GM19463 (cell line): ENCODE measurements around the gene OR6C4.
"Not testable (repeated sequence)": the region's sequence is repeated elsewhere in the genome, so short reads cannot be mapped to it uniquely, and the experiment has no call there.

ENCODE experiments used
- ATAC-seq: cut with Tn5 transposase; IDR thresholded peaks from one replicate; pipeline ENCODE4 v1.9.1; 2021; ENCODE audit warnings: mild to moderate bottlenecking, moderate library complexity; ENCODE audit not compliant: unreplicated experiment

The OR6C4 gene

DNA sequence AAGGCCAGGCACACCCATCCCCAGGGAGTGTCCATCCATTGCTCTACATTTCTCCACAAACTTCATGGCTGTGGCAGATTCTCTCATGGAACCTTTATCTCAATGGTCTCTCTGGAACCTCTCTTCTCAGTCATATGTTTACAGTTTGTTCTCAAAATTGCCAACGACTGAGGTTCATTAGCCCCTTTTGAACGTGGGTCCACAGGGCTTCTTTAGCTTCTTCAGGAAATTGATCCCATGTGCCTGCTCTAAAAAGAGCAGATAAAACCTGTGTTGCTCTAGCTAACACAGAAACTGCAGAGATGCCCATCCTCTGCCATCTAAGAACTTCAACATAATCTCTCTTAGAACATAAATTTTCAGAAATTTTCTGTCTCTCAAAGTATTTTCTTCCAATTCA, at the start of gene OR6C4:
Gene OR6C4, plus strand, starts transcription at position 301 of the 400 bp plus-strand sequence. CDS start 1,625 bp downstream, outside the sequence.
- ATAC-seq, result no peak

DNA sequence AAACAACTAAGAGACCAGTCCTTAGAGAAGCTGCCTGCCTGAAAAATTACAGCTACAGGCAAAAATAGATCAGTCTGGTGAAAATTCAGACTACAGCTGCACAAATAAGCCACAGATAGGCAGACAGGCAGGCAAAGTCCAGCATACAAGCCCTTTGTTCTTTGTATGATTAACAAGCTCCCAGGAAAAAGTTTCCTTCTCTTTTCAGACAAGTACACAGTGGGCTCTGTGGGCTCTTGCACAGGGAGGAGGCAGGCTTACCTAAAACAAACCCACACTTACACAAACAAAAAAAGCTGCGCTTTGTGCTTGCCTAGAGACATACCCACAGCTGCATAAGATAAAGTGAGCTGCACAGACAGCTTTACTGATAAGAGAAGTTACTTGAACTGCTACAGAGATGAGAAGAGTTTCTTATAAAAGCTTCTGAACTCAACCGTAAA, 49.6 kb upstream of the OR6C4 start:
- no peak for ATAC-seq

DNA sequence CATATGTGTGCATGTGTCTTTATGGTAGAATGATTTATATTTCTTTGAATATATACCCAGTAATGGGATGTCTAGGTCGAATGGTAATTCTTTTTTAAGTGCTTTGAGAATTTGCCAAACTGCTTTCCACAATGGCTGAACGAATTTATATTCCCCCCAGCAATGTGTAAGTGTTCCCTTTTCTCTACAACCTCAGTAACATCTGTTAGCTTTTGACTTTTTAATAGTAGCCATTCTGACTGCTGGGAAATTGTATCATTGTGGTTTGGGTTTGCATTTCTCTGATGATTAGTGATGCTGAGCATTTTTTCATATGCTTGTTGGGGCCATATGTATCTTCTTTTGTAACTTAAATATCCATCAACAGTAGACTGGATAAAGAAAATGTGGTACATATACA, 47.8 kb upstream of the OR6C4 start:
- ATAC-seq, result no peak

- ATAC-seq, result no peak
Measured at GRCh38 chr12:55515696-55516095, 33.7 kb upstream of the OR6C4 start.

GRCh38 chr12:55516391-55516790, 33.0 kb upstream of the OR6C4 start:
- no peak for ATAC-seq

DNA sequence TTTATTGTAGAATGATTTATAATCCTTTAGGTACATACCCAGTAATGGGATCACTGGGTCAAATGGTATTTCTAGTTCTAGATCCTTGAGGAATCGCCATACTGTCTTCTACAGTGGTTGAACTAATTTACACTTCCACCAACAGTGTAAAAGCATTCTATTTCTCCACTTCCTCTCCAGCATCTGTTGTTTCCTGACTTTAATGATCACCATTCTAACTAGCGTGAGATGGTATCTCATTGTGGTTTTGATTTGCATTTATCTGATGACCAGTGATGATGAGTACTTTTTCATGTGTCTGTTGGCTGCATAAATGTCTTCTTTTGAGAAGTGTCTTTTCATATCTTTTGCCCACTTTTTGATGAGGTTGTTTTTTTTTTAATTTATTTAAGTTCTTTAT, 1.2 kb upstream of the OR6C4 start:
- not testable (repeated sequence) for ATAC-seq

GRCh38 chr12:55548756-55549155, 646 bp upstream of the OR6C4 start:
- ATAC-seq, result no peak

GRCh38 chr12:55554296-55554695, 4.9 kb downstream of the OR6C4 start:
- ATAC-seq, result no peak

GRCh38 chr12:55570060-55570459, 20.7 kb downstream of the OR6C4 start:
- ATAC-seq, result not testable (repeated sequence)

GRCh38 chr12:55570689-55571088, 21.3 kb downstream of the OR6C4 start:
- not testable (repeated sequence) for ATAC-seq

DNA sequence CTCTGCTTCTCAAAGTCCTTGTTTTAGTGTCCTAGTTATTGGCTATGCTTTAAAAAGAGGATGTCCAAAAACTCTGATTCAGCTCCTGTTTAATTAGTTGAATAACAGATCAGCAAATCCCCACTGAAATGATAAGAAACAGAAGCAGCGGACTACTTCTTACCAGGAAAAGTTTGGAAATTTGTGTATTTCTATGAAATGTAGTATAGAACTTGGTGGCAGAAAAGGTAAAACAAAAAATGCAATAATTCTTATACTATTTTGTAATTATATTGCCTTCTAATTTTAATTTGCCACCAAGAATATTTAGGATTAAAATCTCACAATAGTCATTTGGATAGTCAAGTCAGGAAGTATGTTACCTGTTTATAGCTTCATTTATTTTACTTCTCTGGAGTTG, 22.8 kb downstream of the OR6C4 start, which contains the start of gene OR2AP1:
Gene OR2AP1, plus strand, starts transcription at position 301 of the 400 bp plus-strand sequence. CDS start 1,947 bp downstream, outside the sequence.
- no peak for ATAC-seq

DNA sequence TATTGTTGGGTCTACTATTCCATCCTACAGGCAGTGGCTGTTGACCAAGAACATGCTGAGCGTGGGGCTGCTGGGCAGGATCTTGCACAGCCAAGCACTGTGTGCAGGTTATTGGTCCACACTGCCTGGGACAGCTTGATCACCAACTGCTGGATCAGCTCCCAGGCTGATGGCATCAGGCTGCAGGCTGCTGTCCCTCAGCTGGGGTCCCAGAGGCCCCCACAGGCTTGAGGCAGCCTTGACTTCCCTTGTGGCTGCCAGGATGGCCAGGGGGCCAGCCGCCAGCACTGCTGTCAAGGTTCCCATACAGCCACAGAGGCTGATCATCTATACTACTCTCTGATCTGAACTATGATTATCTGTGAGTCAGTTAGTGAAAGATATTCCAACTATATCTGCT, 32.7 kb downstream of the OR6C4 start:
- ATAC-seq, result no peak

DNA sequence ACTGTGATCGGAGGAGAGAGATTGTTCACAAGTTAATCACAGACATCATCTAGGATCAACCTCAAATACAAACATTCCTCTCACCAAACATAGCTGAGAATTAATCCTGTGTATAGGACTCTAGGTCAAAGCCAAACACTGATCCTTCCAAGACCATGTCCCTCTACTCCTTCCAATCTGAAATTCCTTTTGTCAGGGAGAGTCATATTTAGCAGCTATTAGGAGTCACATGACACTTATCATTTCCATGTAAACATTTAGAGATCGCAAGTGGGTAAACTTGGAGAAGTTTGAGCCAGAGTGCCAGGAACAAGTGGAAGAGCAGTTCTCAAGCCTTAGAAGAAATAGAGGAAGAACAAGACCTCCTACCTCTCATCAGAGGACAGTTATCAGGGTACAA, 36.4 kb downstream of the OR6C4 start:
- ATAC-seq, result no peak

- ATAC-seq, result not testable (repeated sequence)
Measured at GRCh38 chr12:55590152-55590551, 40.8 kb downstream of the OR6C4 start.
